Transverse colon (tissue), 4 donors: ENCODE results near the gene HRC.

ENCODE experiments used
- POLR2A ChIP-seq: fragments of 450-650 bp; IDR thresholded peaks from one replicate; pipeline ENCODE4 v1.6.1; 2016; ENCODE audit warnings: antibody characterized with exemption, mild to moderate bottlenecking, moderate library complexity
- POLR2AphosphoS5 ChIP-seq, 3 donors: sonication (generic); formaldehyde crosslinking; IDR thresholded peaks; one replicate each; pipeline ENCODE4 v1.6.1; 2016; ENCODE audit warnings: antibody characterized with exemption in 3 of 3
- TF ChIP-seq, protein P1 (sequence below), 5 experiments: fragments of 200-600 bp in 3 of 5; fragments of 450-650 bp in 2 of 5; sonication (generic) in 3 of 5; IDR thresholded peaks; 1 replicate in 2 of 5; 2 replicates in 3 of 5; pipeline ENCODE4 v1.5.1; 2016 to 2017; ENCODE audit warnings: antibody characterized with exemption in 5 of 5, inconsistent platforms in 3 of 5, mild to moderate bottlenecking in 2 of 5, moderate library complexity in 1 of 5

DNA sequence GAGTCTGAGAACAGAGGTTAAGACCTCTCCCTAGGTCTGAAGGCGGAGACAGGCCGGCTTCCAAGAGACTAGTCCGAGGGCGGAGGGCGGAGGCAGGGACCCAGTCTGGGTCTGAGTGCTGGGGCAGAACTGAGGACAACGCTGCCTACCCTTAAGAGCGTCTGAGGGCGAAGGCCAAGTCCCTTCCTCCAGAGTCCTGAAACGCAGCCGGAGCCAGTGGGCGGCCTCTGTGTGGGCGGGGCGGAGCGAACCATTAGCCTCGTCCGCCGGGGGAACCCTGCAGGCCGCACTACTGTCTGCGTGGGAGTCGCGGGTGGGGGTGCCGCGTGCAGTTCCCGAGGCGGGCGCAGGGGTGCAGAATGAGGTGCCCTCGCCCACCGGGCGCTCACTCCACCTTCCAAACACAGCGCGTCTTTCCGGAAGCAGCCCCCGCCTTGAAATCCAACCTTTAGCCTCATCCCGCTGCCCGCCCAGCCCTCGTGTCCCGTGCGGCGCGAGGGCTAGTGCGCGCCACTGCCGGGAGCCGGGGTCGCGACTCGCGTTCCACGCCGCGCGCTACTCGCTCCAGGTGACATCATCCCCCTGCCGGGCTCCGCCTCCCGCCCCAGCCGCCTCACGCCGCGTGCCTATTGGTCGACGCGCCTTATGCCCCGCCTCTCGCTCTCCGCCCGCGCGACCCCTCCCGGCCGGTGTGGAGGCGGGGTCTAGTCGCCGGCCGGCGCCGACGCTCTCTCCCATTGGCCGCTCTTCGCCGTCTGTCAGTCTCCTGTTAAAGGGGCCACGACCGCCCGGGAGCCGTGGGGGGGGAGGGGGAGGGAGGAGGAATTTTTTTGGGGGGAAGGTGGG lies 36.4 kb downstream of the HRC start, which contains the start of gene C19orf73:
- TF ChIP-seq POLR2A (peak; percentile 67), POLR2AphosphoS5 (IDR thresholded peaks at IDR 0.05) (peak; percentile 68 to 81 (median 68))
- TF ChIP-seq, protein P1, sequence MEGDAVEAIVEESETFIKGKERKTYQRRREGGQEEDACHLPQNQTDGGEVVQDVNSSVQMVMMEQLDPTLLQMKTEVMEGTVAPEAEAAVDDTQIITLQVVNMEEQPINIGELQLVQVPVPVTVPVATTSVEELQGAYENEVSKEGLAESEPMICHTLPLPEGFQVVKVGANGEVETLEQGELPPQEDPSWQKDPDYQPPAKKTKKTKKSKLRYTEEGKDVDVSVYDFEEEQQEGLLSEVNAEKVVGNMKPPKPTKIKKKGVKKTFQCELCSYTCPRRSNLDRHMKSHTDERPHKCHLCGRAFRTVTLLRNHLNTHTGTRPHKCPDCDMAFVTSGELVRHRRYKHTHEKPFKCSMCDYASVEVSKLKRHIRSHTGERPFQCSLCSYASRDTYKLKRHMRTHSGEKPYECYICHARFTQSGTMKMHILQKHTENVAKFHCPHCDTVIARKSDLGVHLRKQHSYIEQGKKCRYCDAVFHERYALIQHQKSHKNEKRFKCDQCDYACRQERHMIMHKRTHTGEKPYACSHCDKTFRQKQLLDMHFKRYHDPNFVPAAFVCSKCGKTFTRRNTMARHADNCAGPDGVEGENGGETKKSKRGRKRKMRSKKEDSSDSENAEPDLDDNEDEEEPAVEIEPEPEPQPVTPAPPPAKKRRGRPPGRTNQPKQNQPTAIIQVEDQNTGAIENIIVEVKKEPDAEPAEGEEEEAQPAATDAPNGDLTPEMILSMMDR (IDR thresholded peaks at IDR 0.05): peak in 4 of 5 experiments; percentile 8 to 58 (median 31)
